ENCODE measurements around the gene LSS. TPM values are rescaled to one million over a fixed set of nuclear protein-coding genes. Genes with fewer than 3 reads are reported as not detected.
"Not testable (repeated sequence)": the region's sequence is repeated elsewhere in the genome, so short reads cannot be mapped to it uniquely, and the experiment has no call there.

The LSS gene
- total RNA-seq, 1 donor from 2014 or later: 58.3 TPM

DNA sequence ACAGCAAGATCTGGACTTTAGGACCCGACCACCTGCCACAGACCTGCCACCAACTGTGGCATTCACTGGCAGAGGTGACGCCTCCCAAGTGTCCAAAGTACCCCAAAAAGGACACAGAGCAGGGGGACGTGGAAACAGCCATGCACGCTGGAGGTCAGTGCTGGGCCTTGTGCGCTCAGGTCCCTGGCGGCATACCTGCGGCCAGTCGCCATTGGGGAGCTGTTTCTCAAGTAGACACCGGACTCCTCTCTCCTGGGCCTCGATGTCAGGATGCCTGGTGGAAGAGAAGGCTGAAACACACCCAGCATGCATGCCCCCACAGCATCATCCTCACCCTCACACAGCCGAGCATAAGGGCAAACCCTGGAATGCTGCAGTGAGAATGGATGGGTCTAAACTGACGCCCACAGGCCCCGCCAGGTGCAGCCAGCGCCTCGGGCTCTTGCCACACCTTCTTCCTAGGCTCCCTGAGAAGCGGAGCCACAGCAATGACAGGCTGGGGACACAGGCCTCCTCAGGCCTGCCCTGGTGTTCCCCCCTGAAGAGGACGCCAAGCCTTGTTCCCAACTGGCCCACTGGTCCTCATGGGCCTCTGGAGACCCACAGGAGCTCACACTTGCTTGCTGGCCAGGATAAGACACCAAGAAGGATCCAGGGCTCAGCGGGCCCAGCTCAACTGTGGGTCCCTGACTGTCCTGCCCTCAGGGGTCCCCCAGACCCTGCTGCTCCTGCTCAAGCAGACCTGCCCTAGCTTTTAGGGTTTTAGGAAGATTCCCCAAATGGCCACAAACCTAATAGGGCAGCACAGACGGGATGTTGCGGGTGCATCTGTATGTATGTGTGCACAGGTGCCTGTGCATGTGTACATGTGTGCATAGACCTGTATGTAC, 36.6 kb downstream of the LSS start:
- ATAC-seq (no peak), DNase-seq (no peak)
- intact Hi-C loops (cut with micrococcal nuclease): no loop called here

DNA sequence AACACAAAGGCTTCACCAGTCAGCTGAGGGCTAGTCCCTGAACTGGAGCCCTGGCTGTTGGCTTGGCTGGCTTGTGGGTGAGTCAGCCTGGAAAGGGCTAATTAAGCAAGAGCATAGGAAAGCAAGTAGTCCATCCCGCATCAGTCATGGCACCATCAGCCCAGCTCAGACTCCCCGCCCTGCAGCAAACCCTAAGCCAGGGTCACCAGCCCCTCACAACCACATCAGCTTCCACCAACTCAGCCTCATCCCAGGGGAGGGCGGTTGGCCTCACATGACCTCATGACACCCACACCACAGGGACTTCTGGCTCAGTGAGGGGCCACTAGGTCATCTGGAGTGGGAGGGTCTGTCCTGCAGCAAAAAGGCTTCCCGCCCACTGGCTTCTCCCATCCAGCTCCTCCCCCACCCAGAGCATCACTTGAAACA, 37.3 kb downstream of the LSS start:
- DNase-seq (peak; percentile 57), ATAC-seq (peak; percentile 2)
- intact Hi-C loops (cut with micrococcal nuclease): no loop called here

DNA sequence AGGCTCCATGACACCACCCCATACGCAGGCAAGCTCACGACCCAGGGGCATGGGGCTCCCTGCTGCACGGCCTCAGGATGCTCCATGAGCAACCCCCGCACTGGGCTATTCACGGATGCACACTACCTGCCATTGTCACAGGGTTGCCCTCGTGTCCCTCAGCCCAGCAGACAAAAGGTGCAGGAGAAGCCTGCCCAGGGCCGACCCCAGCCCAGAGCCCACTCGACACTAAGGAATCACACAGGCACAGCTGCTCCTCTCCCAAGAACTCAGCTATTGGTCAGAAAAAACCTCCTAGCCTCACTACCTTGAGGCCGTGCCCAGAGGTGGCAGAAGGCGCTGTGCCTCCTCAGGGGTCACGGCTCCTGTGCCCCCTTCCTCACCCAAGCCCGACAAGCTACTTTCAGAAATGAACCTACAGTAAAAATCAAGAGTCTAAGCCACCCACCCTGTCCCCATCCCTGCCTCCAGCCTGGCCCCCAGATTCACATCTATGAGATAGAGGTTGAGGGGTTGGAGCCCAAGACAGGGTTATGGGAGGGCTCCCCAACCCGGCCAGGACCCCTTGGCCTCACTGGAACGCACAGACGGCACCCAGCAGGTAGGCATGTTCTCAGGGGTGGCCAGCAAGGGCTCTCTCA, 38.0 kb downstream of the LSS start:
- DNase-seq: no peak
- intact Hi-C loops (cut with micrococcal nuclease): no loop called here
- no peak for ATAC-seq

DNA sequence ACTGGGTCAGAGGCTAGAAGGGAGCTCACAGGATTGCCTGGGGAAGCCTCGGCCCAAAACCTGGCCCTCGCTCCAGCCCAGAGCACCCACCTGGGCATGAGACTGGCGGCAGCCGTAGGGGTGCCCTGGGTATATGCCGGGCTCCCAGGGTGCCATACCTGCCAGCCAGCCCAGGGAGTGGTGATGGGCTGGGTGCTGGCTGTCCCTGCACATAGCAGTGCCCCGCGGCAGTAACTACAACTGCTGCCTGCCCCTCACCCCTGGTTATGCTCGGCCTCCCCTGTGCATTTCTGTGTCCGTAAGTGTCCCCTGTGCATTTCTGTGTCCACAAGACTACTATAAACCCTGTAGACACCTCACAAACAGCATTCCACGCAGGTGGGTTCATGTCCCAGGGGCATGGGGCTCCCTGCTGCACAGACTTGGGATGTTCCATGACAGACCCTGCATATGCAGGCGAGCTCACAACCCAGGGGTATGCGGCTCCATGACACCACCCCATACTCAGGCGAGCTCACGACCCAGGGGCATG, 38.5 kb downstream of the LSS start:
- intact Hi-C loops (cut with micrococcal nuclease): no loop called here
- DNase-seq: no peak
- ATAC-seq: no peak

DNA sequence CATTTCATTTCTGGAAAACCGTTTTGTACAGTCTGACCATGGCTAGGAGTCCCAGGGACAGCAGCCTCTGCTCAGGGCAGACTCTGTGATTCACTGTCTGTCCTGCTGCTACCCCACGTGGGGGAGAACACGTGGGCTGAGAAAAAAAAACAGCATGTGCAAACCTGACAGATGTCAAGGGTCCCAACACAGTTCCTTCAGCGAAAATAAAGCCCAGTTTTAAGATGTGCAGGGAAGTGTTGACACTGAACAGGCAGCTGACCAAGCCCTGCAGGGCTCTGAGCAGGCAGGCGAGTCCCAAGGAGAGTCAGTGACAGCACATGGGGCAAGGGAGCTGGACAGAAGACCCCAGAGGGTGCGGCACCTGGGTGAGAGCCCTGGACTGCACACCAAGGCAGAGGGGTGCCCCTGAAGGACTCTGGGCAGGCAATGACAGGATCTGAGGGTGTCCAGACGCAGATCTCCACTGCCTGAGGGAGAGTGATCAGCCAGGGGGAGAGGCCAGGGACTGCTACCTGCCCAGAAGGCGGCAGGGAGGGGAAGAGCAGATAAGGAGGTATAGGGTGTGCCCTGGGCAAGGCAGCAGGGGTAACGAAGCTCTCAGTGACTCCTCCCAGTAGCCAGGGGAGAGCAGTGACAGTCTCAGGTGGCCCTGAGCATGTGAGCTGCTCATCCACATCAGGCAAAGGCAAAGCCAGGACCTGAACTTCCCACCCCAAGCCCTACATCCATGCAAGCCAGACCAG, 39.2 kb downstream of the LSS start:
- ATAC-seq: peak; percentile 7
- no peak for DNase-seq
- intact Hi-C loops (cut with micrococcal nuclease): no loop called here

DNA sequence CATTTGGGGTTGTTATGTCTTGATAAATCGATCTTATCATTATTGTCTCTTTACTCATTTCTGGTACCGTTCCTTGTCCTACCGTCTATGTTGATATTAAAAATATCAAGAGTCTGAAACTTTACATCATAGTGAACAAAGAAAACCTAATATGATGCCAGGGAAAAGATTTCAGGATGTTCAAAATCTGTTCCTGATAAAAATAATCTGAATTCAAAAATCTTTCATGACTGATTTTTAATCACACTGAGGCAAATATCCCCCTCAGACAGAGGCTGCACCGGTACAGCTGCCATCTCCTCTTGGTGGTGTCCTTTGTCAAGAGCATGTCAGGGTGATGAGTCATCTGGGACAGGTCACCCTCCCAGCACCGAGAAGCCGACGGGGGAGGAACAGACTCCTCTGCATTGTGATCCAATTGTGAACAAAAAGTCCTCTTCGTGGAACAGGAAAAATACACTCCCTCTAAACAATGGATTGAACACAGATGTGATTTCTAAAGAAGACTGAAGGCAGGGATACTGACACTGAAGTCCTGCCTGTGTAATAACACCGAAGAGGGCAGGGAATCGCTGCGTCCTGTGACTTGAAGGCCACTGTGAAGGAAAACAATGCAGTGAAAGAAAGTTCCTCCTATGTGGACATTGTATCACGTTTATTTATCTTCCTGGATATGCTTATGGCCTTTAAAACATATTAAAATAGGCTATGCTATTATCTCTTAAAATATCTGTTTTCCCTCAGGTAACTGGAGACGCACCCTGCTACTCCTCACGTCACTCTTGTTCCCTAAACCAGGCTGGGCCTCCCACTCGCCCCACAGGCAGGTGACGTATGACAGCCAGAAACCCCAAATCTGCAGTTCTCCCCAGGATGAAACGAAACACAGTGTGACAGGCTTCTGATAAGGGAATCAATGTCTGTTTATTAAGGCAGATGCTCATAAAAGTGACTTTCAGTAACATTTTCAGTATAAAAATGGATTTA, 40.1 kb downstream of the LSS start:
- ATAC-seq: peak; percentile 74
- DNase-seq: peak; percentile 72
- intact Hi-C loops (cut with micrococcal nuclease): no loop called here

DNA sequence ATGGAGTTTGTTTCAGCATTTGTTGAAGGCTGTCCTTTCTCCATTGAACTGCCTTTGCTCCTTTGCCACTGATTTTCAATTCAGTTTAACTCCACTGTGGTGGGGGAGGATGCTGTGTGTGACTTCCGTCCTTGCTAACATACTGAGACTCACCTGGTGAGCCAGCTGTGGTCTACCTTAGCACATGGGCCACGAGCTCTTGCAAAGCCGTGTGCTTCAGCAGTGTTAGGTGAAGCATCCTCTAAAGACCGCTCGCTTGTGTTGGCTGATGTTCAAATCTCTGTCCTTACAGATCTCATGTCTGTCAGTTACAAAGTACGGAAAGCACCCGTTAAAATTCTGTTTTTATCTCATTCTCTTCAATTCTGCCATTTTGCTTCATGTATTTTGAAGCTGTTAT, 40.8 kb downstream of the LSS start:
- ATAC-seq: no peak
- DNase-seq: no peak
- intact Hi-C loops (cut with micrococcal nuclease): no loop called here

DNA sequence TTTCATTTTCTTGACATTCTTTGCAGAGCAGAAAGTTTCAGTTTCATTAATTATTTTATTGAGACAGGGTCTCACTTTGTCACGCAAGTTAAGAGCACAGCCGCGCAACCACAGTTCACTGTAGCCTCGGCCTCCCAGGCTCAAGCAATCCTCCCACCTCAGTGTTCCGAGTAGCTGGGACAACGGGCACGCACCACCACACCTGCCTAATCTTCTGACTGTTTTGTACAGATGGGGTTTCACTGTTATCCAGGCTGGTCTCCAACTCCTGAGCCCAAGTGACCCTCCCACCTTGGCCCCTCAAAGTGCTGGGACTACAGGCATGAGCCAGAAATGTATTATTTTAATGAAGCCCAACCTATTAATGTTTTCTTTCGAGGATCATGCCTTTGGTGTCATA, 41.3 kb downstream of the LSS start:
- intact Hi-C loops (cut with micrococcal nuclease): no loop called here
- ATAC-seq (no peak), DNase-seq (no peak)

DNA sequence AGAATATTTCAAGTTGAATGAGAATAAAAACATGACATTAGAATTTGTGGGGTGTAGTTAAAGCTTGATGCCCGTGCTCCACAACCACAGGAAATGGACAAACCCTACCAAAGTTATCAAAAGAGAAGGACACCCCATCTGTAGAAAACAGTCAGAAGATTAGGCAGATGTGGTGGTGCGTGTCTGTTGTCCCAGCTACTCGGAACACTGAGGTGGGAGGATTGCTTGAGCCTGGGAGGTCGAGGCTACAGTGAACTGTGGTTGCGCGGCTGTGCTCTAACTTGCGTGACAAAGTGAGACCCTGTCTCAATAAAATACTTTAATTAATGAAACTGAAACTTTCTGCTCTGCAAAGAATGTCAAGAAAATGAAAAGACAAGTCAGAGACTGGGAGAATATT, 42.9 kb downstream of the LSS start:
- ATAC-seq: no peak
- no peak for DNase-seq
- intact Hi-C loops (cut with micrococcal nuclease): no loop called here

DNA sequence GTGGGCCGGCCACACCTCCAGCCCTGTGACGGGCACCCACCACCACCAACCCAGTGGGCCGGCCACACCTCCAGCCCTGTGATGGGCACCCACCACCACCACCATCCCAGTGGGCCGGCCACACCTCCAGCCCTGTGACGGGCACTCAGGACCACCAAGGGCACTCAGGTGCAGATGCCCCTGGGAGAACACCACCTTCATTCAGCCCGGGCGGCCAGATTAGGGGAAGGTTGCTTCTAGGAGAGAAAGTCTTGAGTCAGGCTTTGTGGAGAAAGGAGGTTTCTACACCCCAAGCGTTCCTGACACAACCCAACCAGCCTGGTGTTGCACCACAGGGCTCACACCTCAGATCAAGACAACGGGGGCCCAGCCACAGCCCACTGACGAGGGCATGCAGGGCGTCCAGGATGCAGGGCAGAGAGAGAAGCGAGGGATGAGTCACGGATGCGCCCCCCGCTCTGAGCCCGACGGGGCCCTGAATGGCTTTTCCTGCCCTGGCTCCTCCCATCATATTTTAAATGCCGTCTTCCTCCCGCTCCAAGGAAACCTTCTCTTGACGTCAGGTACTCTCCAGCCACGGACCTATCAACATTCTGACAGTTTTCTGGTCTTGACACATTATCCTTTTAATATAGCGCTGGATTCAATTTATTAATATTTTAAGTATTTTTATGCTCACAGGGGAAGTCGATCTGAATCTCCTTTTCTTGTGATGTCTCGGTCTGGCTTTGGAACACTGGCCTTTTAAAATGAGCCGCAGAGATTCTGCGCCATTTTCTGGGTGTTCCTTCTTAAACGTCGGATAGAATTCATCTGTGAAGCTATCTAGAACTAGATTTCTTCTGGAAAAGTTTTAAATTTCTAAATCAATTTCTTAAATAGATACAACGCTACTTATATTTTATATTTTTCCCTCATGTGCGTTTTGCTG, 43.7 kb downstream of the LSS start:
- DNase-seq (peak; percentile 92), ATAC-seq (peak; percentile 74)
- intact Hi-C loops (cut with micrococcal nuclease): no loop called here

DNA sequence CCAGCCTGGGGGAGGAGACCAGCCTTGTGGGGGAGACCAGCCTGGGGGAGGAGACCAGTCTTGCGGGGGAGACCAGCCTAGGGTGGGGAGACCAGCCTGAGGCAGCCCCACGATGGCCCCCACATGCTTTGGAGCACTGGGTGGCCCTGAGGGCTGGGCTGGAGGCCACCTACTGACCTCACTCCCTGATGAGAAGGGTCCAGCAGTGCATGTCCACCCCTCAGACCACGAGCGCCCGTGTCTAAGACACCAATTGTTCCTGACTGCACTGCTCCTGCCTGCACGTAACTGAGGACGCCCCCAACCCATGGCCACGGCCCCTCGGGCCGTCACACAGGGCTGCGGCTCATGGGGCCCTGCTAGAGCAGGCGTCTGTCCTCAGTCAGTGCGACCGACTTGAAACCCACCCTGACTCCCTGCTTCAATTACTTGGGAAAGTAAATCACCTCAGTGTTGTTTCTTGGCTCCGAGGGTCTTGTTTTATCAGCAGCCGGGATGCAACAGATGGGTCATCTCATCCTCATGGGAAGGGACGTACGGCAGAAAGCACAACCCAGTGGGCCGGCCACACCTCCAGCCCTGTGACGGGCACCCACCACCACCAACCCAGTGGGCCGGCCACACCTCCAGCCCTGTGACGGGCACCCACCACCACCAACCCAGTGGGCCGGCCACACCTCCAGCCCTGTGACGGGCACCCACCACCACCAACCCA, 44.5 kb downstream of the LSS start, which contains the start of gene SPATC1L:
SPATC1L (minus strand) TSS at position 550 of the 715 bp plus-strand sequence. CDS start 1,643 bp downstream, outside the sequence.
- intact Hi-C loops (cut with micrococcal nuclease): no loop called here
- DNase-seq (peak; percentile 83), ATAC-seq (peak; percentile 78)

DNA sequence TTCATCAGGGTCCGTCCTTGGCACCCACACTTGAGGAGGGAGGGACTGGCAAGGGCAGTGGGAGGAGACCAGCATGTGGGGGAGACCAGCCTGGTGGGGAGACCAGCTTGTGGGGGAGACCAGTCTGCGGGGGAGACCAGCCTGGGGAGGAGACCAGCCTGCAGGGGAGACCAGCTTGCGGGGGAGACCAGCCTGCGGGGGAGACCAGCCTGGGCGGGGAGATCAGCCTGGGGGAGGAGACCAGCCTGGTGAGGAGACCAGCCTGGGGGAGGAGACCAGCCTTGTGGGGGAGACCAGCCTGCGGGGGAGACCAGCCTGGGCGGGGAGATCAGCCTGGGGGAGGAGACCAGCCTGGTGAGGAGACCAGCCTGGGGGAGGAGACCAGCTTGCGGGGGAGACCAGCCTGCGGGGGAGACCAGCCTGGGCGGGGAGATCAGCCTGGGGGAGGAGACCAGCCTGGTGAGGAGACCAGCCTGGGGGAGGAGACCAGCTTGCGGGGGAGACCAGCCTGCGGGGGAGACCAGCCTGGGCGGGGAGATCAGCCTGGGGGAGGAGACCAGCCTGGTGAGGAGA, 45.2 kb downstream of the LSS start:
- DNase-seq; intact Hi-C loops (cut with micrococcal nuclease); ATAC-seq: not testable (repeated sequence)

DNA sequence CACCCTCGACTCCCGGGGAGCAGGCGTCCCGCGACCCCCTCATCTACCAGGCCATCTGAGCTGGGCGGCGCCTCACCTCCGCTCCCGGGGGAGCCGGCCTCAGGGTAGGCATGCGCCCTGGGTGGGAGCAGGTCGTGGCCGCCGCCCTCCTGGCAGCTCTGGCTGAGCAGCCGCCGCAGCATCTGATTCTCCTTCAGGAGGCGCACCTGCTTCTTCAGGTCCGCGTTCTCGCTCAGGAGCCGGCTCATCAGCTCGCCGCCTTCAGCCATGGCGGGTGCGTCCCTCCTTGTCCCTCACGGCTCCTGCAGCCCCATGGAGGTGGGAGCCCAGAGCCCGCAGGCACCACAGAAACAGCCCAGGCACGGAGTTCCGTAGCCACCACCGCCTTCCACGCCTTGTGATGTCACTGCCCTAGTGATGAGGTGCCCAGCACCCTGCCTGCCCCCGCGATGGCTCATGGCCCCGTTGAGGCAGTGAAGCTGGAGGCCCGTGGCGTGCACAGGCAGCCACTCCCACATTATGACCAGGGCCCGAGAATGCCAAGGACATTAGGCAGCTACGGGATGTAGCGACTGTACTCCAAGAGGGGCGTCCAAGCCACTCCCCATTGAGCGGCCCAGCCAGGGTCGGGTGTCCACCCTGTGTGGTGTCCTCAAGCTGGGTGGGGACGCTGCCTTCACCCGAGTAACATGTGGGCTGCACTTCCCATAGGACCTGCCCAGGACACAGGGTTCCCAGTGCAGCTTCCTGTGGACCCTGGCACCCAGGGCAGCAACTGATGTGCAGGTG, 45.8 kb downstream of the LSS start:
- ATAC-seq (peak; percentile 16), DNase-seq (peak; percentile 61)
- intact Hi-C loops (cut with micrococcal nuclease): no loop called here

DNA sequence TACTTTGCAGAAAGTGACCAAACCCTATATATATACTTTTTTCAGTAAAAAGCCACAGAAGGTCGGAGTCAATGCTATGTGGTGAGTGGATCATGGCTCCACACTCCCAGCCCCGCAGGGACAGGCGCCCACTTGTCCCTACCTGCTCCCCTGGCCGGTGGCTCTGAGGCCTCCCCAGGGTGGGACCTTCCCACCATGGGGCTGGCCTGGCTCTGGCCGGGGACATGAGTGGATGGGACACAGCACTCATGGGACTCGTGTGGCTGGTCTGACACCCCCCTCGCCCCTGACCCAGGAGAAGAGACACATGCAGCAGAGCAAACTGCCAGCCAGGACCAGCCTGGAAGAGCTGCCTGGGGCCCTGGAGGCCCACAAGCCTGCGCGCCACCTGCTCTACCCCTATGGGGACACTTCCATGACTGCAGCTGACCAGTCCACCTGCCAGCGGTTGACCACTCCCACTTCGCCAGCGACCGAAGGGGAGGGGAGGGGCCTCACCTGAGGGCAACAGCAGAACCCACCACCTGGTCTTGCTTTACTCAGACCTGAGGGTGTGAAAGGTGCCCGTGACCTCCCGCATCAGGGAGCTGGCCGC, 46.5 kb downstream of the LSS start:
- ATAC-seq (no peak), DNase-seq (no peak)
- intact Hi-C loops (cut with micrococcal nuclease): no loop called here

DNA sequence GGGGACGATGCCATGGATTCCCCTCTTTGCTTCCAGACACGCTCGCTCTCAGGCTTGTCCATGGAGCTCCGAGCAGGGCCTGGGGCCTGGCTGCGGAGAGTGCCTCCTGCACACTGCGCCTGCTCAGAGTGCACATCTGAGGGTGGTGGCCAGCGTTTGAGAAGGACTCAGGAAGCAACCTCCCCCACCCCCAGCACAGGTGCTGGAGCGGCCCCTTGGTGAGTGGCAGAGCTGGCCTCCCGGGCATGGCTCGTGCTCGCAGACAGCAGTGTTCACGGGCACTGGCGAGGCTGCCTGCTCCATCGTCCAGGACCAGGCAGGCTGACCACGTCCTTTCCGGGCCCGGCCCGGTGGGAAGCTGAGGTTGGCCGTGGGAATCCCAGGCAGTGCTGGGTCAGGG, 47.1 kb downstream of the LSS start:
- ATAC-seq (no peak), DNase-seq (no peak)
- intact Hi-C loops (cut with micrococcal nuclease): no loop called here
